ENCODE results near the gene SFT2D2. TPM values are rescaled to one million over a fixed set of nuclear protein-coding genes. Genes with fewer than 3 reads are reported as not detected.

Gene SFT2D2
- total RNA-seq, 2 donors from 2014 or later = 28.4 to 30.0 TPM

GRCh38 chr1:168257397-168257796 is 31.6 kb downstream of the SFT2D2 start:
- ATAC-seq = no peak
- DNase-seq = no peak
- intact Hi-C loops (cut with DNase I) = no loop called here

DNA sequence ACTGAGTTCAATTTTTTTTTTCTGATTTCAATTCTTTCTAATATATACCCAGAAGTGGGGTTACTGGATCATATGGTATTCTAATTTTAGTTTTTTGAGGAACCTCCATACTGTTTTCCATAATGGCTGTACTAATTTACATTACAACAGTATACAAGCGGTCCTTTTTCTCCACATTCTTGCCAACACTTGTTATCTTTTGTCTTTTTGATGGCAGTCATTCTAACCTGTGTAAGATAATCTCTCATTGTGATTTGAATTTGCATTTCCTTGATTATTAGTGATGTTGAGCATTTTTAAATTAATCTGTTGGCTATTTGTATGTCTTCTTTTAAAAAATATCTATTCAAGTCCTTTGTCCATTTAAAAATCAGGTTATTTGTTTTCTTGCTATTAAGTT is 33.8 kb downstream of the SFT2D2 start:
- intact Hi-C loops (cut with DNase I) = no loop called here
- DNase-seq (no peak), ATAC-seq (no peak)

DNA sequence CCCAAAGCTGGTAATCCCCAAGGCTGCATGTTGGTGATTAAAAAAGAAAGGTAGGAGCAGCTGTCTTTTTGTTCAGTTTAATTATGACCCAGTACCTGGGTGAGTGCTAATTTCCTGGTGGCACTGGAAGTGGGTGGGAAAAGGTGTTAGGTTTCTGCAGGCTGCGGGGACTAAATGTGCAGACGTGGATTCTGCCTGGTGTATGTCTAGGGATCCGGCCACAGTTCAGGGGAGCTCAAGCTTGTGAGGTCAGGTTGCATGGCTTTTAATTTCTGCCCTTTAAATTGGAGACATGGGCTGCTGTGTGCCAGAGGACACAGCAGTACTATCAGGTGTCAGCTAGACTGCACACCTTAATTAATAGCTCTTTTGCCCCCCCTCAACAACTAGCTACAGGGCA is 34.6 kb downstream of the SFT2D2 start:
- ATAC-seq = no peak
- intact Hi-C loops (cut with DNase I) = no loop called here
- no peak for DNase-seq

DNA sequence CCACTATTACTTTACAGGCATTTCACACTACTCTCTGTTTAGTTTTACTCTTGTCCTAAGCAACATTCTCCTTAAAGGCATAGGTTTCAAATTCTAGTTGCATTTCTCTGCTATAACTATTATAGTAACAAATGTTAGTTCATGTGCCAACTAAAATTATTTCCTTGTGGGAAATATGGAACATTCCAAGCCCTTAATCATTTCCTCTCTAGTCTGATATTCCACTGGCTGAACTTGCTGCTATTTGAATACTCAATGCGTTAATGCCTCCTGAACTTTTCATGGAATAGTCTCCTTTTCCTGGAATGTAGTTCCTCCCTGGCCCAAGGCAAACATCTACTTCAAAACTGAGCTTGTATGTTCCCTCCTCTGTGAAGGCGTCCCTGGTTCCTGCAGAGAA is 35.6 kb downstream of the SFT2D2 start:
- ATAC-seq = peak; percentile 37 to 61
- intact Hi-C loops (cut with DNase I) = no loop called here
- no peak for DNase-seq

- intact Hi-C loops (cut with DNase I) = no loop called here
- DNase-seq = no peak
- ATAC-seq = no peak
These were observed 37.3 kb downstream of the SFT2D2 start for GRCh38 chr1:168263130-168263529.

DNA sequence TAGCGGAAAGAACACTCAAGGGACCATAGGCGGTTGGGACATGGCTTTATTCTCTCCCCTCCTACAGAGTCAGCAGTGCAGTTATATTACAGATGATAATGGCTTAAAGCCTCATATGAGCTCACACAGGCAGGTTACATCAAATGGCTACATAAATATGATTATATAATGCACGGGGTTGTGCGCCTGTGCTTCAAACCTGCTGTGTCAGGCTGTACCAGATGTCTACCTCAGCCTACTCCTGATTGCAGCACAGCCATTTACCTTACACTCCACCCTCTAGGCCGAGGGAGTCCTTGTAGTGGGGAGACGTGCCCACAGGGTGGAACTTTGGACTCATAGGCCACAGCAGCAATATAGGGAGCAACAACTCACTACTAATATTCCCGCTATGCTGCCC is 38.5 kb downstream of the SFT2D2 start:
- ATAC-seq (no peak), DNase-seq (no peak)
- intact Hi-C loops (cut with DNase I) = no loop called here

GRCh38 chr1:168265596-168265995 is 39.8 kb downstream of the SFT2D2 start:
- ATAC-seq (no peak), DNase-seq (no peak)
- intact Hi-C loops (cut with DNase I) = no loop called here

DNA sequence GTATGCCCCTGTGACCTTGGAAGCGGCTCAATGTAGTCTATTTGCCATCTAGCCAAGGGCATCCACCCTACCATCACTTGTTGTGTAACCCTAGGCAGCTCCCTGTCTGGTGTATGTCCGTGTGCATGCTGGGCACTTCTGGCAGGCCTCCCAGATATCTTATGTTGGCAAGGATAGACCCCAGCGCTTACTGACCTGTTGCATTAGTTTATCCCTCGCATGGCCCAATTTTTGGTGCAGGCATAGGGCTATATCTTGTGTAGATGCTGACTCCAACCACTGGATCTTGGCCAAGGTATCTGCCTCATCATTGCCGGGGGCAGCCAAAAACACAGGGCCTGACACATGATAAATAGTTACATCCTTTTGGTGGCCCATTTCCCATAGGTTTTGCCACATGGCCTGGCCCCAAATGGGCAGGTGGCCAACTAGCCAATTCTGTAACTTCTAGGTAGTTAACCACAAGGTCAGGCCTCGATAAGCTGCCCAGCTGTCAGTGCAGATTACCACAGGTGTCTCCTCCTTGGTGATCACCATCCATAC is 40.9 kb downstream of the SFT2D2 start:
- DNase-seq (no peak), ATAC-seq (no peak)
- intact Hi-C loops (cut with DNase I) = no loop called here

- ATAC-seq (no peak), DNase-seq (no peak)
- intact Hi-C loops (cut with DNase I) = no loop called here
These were observed 45.8 kb downstream of the SFT2D2 start for GRCh38 chr1:168271636-168272035.

DNA sequence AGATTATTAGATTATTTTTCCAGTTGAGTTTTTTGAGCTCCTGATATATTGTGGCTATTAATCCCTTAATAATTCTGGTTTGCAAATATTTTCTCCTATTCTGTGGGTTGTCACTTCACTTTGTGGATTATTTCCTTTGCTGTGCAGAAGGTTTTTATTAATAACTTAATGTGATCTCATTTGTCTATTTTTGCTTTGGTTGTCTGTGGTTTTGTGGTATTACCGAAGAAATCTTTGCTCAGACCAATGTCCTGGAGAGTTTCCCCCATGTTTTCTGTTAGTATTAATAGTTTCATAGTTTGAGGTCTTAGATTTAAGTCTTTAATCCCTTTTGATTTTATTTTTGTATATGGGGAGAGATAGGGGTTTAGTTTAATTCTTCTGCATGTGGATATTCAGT is 47.8 kb downstream of the SFT2D2 start:
- ATAC-seq = no peak
- no peak for DNase-seq
- intact Hi-C loops (cut with DNase I) = no loop called here

DNA sequence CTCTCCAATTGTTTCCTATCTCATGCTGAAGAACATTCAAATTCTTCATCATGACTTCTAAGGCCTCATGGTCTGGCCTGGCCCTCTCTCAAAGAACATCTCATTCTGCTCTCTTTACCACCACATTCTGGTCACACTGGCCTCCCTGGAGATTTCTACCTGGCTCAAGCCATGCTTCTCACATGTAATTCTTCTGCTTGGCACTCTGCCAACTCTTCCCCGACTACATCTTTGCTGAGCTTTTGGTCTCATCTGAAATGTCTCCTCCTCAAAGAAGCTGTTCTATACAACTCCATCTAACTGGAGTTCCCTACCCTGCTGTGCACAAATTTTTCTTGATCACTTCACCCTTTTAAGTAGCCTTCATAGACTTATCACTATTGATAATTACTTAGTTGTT is 53.4 kb downstream of the SFT2D2 start:
- DNase-seq (no peak), ATAC-seq (no peak)
- intact Hi-C loops (cut with DNase I) = no loop called here

- no peak for DNase-seq
- ATAC-seq = no peak
- intact Hi-C loops (cut with DNase I) = no loop called here
These were observed 54.6 kb downstream of the SFT2D2 start, which contains the start of gene TBX19 for GRCh38 chr1:168280296-168280927. Gene TBX19, plus strand, starts transcription at chr1:168280877. Its CDS starts 214 bp downstream, at chr1:168281091.

DNA sequence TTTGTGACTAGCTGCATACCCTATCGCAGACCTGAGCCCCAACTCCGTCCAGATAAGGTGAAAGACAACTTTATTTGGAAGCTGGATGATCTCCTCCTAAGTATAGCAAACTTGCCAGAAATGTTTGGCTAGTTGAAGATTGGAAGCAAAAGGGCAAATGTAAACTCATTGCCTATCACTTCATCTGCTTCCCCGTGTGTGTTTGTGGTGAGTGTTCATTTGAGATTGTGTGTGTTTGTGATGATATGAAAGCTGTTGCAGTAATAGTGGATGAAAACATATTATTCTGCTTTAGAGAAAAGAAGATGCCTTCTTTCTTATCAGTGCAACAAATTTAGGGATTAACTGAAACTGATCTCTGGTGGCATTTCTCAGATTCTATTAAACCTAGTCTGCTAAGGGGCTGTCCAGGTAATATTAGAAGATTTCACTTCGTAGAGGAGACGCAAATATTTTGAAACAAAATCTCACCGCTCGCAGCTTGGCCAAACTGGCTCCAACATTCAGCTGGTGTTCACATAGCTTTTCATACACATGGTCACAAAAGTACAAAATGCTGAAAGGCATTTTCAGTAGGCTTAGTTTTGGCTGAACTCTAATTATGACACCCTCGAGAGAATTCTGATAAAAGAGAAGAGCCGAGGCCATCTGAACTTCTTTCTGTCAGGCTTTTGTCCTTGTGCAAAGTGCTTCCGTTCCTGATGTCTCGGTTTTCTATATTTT is 56.0 kb downstream of the SFT2D2 start:
- DNase-seq (no peak), ATAC-seq (no peak)
- intact Hi-C loops (cut with DNase I) = no loop called here

DNA sequence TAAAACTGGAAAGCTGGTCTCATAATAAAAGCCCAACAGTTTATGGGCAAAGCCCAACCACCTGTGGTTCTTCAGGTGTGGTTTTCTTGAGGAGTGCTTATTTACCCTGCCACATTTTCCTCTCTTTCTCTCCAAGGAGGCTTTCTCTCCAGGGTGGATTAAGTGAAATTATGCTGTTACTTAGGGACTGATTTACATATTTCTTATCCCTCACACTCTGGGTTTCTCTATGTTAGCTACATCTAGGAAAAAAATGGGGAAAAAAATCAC is 59.7 kb downstream of the SFT2D2 start:
- ATAC-seq = no peak
- DNase-seq = no peak
- intact Hi-C loops (cut with DNase I) = no loop called here

DNA sequence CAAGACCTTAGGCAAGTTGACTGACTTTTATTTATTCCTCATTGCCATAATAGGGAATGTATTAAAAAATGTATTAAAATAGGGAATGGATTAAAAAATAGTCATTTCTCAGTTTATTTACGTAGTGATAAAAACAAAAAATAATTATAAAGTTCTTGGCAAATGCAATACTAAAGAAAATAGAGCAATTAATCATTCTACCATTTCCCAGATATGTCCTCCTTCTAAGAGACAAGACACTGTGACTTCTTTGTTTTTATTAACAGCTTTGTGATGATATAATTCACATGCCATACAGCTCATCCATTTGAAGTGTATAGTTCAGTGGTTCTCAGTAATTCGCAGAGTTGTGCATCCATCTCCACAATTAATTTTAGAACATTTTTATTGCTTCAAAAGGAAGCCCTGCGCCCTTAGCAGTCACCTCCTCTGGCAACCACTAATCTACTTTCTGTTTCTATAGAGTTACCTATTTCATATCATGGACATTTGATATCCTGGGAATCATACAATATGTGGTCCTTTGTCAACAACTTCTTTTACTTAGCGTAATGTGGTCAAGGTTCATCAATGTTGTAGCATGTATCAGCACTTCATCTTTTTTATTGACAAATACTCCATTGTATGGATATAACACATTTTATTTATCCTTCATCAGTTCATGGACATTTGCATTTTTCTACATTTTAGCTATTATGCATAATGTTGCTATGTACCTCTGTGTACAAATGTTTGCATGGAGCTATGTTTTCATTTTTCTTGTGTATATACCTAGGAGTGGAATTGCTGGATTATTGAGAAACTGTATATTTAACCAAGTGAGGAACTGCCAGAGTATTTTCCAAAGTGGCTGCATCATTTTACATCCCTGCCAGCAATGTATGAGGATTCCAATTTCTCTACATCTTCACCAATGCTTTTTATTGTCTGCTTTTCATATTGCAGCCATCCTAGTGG is 60.4 kb downstream of the SFT2D2 start:
- DNase-seq (no peak), ATAC-seq (no peak)
- intact Hi-C loops (cut with DNase I) = no loop called here

GRCh38 chr1:168287237-168287664 is 61.4 kb downstream of the SFT2D2 start:
- ATAC-seq = no peak
- intact Hi-C loops (cut with DNase I) = no loop called here
- DNase-seq = no peak

DNA sequence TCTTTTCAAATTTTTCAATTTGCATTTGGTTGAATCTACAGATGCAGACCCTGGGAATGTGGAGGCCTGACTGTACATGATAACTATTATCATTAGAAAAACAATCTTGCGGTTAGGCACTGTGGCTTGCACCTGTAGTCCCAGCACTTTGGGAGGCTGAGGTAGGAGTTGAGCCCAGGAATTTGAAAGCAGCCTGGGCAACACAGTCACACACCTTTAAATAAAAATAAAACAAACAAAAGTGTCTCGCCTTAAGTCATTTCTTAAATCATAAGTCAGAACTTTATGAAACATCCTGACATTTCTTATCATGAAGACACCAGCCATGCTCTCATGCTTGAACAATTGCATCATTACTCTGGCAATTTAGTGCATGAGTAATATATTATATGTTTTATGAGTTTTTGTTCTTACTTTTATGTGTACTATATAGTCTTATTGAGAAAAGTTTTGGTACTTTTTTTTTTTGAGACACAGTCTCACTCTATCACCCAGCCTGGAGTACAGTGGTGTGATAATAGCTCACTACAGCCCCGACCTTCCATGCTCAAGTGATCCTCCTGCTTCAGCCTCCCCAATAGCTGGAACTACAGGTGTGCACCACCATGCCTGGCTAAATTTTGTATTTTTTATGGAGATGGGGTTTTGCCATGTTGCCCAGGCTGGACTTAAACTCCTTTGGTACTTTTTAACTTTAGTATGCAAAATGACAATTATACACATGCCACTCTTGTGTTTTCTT is 62.7 kb downstream of the SFT2D2 start:
- ATAC-seq (peak in 1 of 2 donors; percentile 62), DNase-seq (no peak)
- intact Hi-C loops (cut with DNase I) = no loop called here

GRCh38 chr1:168291222-168291837 is 65.5 kb downstream of the SFT2D2 start:
- intact Hi-C loops (cut with DNase I) = no loop called here
- ATAC-seq (no peak), DNase-seq (no peak)

- DNase-seq (no peak), ATAC-seq (no peak)
- intact Hi-C loops (cut with DNase I) = no loop called here
These were observed 67.6 kb downstream of the SFT2D2 start for GRCh38 chr1:168293356-168293755.
